Vagina (tissue), 2 donors: ENCODE results near the gene SH2D1B.

Experiments
- POLR2A ChIP-seq, 2 donors: fragments of 450-650 bp; IDR thresholded peaks; one replicate each; pipeline ENCODE4 v1.6.1; 2017; ENCODE audit warnings: antibody characterized with exemption in 2 of 2, mild to moderate bottlenecking in 2 of 2, moderate library complexity in 2 of 2
- POLR2AphosphoS5 ChIP-seq, 2 donors: sonication (generic); formaldehyde crosslinking; IDR thresholded peaks; one replicate each; pipeline ENCODE4 v1.9.0; 2017; ENCODE audit warnings: antibody characterized with exemption in 2 of 2, mild to moderate bottlenecking in 2 of 2, low read depth in 1 of 2; ENCODE audit not compliant: insufficient read depth in 1 of 2
- TF ChIP-seq, protein P1 (sequence below), 3 experiments: fragments of 450-650 bp in 2 of 3; fragments of 200-600 bp in 1 of 3; sonication (generic) in 1 of 3; IDR thresholded peaks; one replicate each; pipeline ENCODE4 v1.5.1; 2017 to 2019; ENCODE audit warnings: antibody characterized with exemption in 3 of 3, mild to moderate bottlenecking in 2 of 3, moderate library complexity in 2 of 3

DNA sequence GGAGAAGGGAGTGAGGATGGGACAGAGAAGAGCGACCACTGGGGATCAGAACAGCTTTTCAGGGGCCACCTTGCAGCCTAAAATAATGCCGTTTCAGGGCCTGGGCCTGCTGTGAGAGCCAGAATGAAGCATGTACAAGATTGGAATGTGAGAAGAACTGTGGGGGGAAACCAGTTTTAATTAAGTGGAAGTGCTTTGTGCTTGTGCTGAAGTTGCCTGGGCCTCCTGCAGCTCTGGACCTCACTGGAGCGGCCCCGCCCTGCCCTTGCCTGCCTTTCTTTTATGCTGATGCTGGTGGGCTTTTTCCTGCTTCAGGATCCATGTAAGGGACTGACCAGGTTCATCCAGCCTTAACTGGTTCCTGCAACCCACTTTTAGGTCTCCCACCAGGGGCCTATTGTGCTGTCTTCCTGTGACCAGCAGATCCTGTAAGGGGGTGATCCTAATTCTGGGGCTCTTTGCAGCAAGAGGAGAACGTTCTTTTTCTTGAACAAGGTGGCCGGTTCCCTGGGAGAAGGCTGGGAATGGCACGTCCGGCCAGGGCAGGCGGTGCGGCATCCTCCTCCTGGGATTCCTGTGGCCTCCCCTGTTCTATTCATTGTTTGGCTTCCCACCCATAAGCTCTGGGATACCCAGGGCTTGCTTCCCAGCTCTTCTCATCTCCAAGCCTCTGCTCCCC, 27.2 kb downstream of the SH2D1B start:
- TF ChIP-seq POLR2A (IDR thresholded peaks at IDR 0.05) (no peak), POLR2AphosphoS5 (IDR thresholded peaks at IDR 0.05; ENCODE audit: insufficient read depth in 1 of 2, low read depth in 1 of 2) (no peak)
- TF ChIP-seq, protein P1, sequence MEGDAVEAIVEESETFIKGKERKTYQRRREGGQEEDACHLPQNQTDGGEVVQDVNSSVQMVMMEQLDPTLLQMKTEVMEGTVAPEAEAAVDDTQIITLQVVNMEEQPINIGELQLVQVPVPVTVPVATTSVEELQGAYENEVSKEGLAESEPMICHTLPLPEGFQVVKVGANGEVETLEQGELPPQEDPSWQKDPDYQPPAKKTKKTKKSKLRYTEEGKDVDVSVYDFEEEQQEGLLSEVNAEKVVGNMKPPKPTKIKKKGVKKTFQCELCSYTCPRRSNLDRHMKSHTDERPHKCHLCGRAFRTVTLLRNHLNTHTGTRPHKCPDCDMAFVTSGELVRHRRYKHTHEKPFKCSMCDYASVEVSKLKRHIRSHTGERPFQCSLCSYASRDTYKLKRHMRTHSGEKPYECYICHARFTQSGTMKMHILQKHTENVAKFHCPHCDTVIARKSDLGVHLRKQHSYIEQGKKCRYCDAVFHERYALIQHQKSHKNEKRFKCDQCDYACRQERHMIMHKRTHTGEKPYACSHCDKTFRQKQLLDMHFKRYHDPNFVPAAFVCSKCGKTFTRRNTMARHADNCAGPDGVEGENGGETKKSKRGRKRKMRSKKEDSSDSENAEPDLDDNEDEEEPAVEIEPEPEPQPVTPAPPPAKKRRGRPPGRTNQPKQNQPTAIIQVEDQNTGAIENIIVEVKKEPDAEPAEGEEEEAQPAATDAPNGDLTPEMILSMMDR (IDR thresholded peaks at IDR 0.05) = no peak
